Adrenal gland (tissue), 12 donors: ENCODE measurements around the gene ASH1L. TPM values are rescaled to one million over a fixed set of nuclear protein-coding genes. Genes with fewer than 3 reads are reported as not detected.
A peak's percentile ranks its signal among the peaks of the same experiment; 100 is the strongest.

Experiments
- DNase-seq, 7 donors: peaks; one replicate each; pipeline ENCODE4 v3.0.0-alpha.2; 2019 to 2020
- H3K27ac ChIP-seq, 5 donors: fragments of 200-600 bp; sonication (generic) in 4 of 5; 1 replicate in 3 of 5; 2 replicates in 2 of 5; pipeline versions ENCODE4 v1.5.1 to v1.8.0; 2016 to 2020; ENCODE audit warnings: mild to moderate bottlenecking in 1 of 5
- H3K27me3 ChIP-seq: fragments of 200-600 bp; 2 replicates; pipeline ENCODE4 v1.8.0; 2021
- H3K36me3 ChIP-seq, 2 donors: fragments of 200-600 bp; replicated peaks in 1 of 2; 1 replicate in 1 of 2; 2 replicates in 1 of 2; pipeline versions ENCODE4 v1.5.1 to v1.8.0; 2018 to 2022
- H3K4me1 ChIP-seq, 2 donors: fragments of 200-600 bp; replicated peaks in 1 of 2; 1 replicate in 1 of 2; 2 replicates in 1 of 2; pipeline versions ENCODE4 v1.5.1 to v1.8.0; 2018 to 2021
- H3K4me3 ChIP-seq, 4 donors: fragments of 200-600 bp; sonication (generic) in 3 of 4; one replicate each; pipeline ENCODE4 v1.5.1; 2016 to 2018
- H3K9me3 ChIP-seq, 3 donors: fragments of 200-600 bp; sonication (generic) in 1 of 3; replicated peaks in 1 of 3; 1 replicate in 2 of 3; 2 replicates in 1 of 3; pipeline versions ENCODE4 v1.5.1 to v1.8.0; 2016 to 2021
- CTCF ChIP-seq, 6 experiments: fragments of 450-650 bp in 4 of 6; fragments of 200-600 bp in 2 of 6; sonication (generic) in 1 of 6; IDR thresholded peaks; 1 replicate in 5 of 6; 2 replicates in 1 of 6; pipeline versions ENCODE4 v1.5.1 to v1.8.0; 2016 to 2021; ENCODE audit warnings: antibody characterized with exemption in 6 of 6, mild to moderate bottlenecking in 2 of 6, moderate library complexity in 1 of 6
- POLR2A ChIP-seq, 2 donors: fragments of 450-650 bp; IDR thresholded peaks; one replicate each; pipeline ENCODE4 v1.6.1; 2017; ENCODE audit warnings: antibody characterized with exemption in 2 of 2, mild to moderate bottlenecking in 2 of 2, moderate library complexity in 1 of 2
- WGBS, 4 donors: extraction: QIAGEN DNeasy Blood & Tissue Kit in 2 of 4; methylation state at CpG; one replicate each; pipeline versions ENCODE4 v1.1.5 to v1.1.7; 2013 to 2017; 5-methylcytosine and 5-hydroxymethylcytosine counted together
- intact Hi-C, 2 donors: fragments of 100-400 bp; cut with DNase I; formaldehyde crosslinking; loops; one replicate each; pipeline versions ENCODE4 v1.14.1 to v1.15.0; 2022 to 2023
- polyA plus RNA-seq, 3 donors: library from polyadenylated mRNA; stranded (reverse); fragments of 200-250 nt in 2 of 3; fragments of 350-450 nt in 1 of 3; fragmentation: Illumina TruSeq in 1 of 3; extraction: RNeasy Lipid Tissue Mini Kit (QIAGEN cat#74804) in 1 of 3; gene quantifications; one replicate each; pipeline ENCODE4 v1.2.3, GENCODE V29; 2013 to 2014
- total RNA-seq, 9 donors: library from RNA; depleted of rRNA in 4 of 9; stranded (reverse); fragments of >200 nt in 4 of 9; fragments of 120-200 nt in 1 of 9; fragmentation: NEBNext Ultra II Directional in 1 of 9; extraction: Animal tissue kit (Norgen Biotek cat#: 25700) in 1 of 9; gene quantifications; one replicate each; pipeline versions ENCODE4 v1.1.0 to v1.2.4, GENCODE V29; 2013 to 2023
- donor health status: healthy with polysubstance abuse.
- donor health status: Bipolar disorder and iron deficiency.
- donor health status: DM: yes; HTN: yes; CAD: no.
- donor health status: DM: no; HTN: no; CAD: no.
- donor health status: DM: no; HTN: no; CAD: no.
- donor health status: DM: yes; HTN: yes; CAD: no.

Gene ASH1L
- total and polyA plus RNA-seq, 12 donors: 3.7 to 59.3 (median 41.8) TPM

GRCh38 chr1:155308493-155309422 lies 253.8 kb downstream of the ASH1L start, which contains the start of gene FDPS:
TSS of gene FDPS (plus strand) at chr1:155308866. CDS start at chr1:155309790, 924 bp downstream.
- WGBS, 4 donors: 0 to 1% (median 0%) methylated on average over 25 to 51 of the region's 51 CpGs
- Histone ChIP-seq H3K9me3 (no peaks in the 10 kb centered on the region), H3K27me3 (no peaks in the 10 kb centered on the region), H3K36me3 (peaks cover 0 to 4% of the 10 kb centered on the region in 2 donors), H3K4me1 (peaks cover 9 to 33% of the 10 kb centered on the region in 2 donors), H3K4me3 (peak within 1 kb of the TSS; percentile 51 to 79 (median 63)), H3K27ac (peak within 1 kb of the TSS; percentile 79 to 95 (median 89))
- DNase-seq: peak; percentile 98 to 100 (median 99)
- TF ChIP-seq POLR2A (IDR thresholded peaks at IDR 0.05) (peak; percentile 72 to 87), CTCF (IDR thresholded peaks at IDR 0.05) (peak in 5 of 6 experiments; percentile 16 to 46 (median 35))
- intact Hi-C loops: loop anchor here in 1 of 2 donors (5.0 kb wide), 1 partner anchor 46 kb away; the partner anchor contains the start of gene SCAMP3

- Histone ChIP-seq H3K27me3 (no peaks in the 10 kb centered on the region), H3K4me3 (no peak overlapping the region), H3K9me3 (no peaks in the 10 kb centered on the region), H3K27ac (peak overlapping the region in 4 of 5 donors; percentile 79 to 95 (median 88)), H3K4me1 (peaks cover 9 to 33% of the 10 kb centered on the region in 2 donors), H3K36me3 (peaks cover 0 to under 1% of the 10 kb centered on the region in 2 donors)
- intact Hi-C loops: loop anchor here in 1 of 2 donors (5.0 kb wide), 1 partner anchor 45 kb away; the partner anchor contains the start of gene SCAMP3
- TF ChIP-seq CTCF (IDR thresholded peaks at IDR 0.05) (peak in 4 of 6 experiments; percentile 34 to 51 (median 42)), POLR2A (IDR thresholded peaks at IDR 0.05) (no peak)
- 39 to 45% (median 42%) methylated on average over 6 of the region's 6 CpGs for WGBS, 4 donors
- peak in 4 of 7 donors; percentile 26 to 65 (median 52) for DNase-seq
Measured at GRCh38 chr1:155307247-155307740, 255.3 kb downstream of the ASH1L start.

GRCh38 chr1:155305881-155306391 lies 256.7 kb downstream of the ASH1L start:
- peaks cover 9 to 25% of the 10 kb centered on the region in 2 donors for H3K4me1 ChIP-seq
- H3K27me3 ChIP-seq: no peaks in the 10 kb centered on the region
- H3K4me3 ChIP-seq: no peak overlapping the region
- H3K36me3 ChIP-seq: no peaks in the 10 kb centered on the region
- no peaks in the 10 kb centered on the region for H3K9me3 ChIP-seq
- intact Hi-C loops: loop anchor here in 1 of 2 donors (5.0 kb wide), 1 partner anchor 44 kb away; the partner anchor contains the start of gene SCAMP3
- H3K27ac ChIP-seq: no peak overlapping the region
- DNase-seq: no peak
- TF ChIP-seq CTCF (IDR thresholded peaks at IDR 0.05): no peak
- no peak for TF ChIP-seq POLR2A (IDR thresholded peaks at IDR 0.05)
- WGBS, 4 donors: 74 to 88% (median 79%) methylated on average over 3 to 7 of the region's 7 CpGs
